Measurements from ENCODE around the gene EEF1A2.

GRCh38 chr20:63484651-63485403, 14.1 kb downstream of the EEF1A2 start:
- TF ChIP-seq CTCF (IDR thresholded peaks at IDR 0.05; ENCODE audit: low read length) (no peak), EZH2 (optimal IDR thresholded peaks at IDR 0.05; ENCODE audit: low read depth, low read length) (no peak)

All from MM.1S (cell line).